Choroid plexus epithelial cell (primary cell): ENCODE measurements around the gene TRIM44.

Experiments used
- DNase-seq: peaks from one replicate; pipeline ENCODE4 v3.0.0-alpha.2; 2010; ENCODE audit warnings: low read depth
- H3K4me3 ChIP-seq: 2 replicates; pipeline ENCODE4 v1.5.1; 2011; ENCODE audit warnings: low read depth, mild to moderate bottlenecking, control low read depth, low read length, moderate library complexity
- CTCF ChIP-seq: conservative IDR thresholded peaks from 2 replicates; pipeline ENCODE4 v1.5.1; 2011; ENCODE audit warnings: low read depth, mild to moderate bottlenecking, control low read depth, inconsistent platforms, low read length, moderate library complexity

The TRIM44 gene

GRCh38 chr11:35850191-35850590 lies 187.6 kb downstream of the TRIM44 start:
- no peak overlapping the region for H3K4me3 ChIP-seq
- TF ChIP-seq CTCF = no peak
- DNase-seq = no peak

- H3K4me3 ChIP-seq = no peak overlapping the region
- DNase-seq = no peak
- TF ChIP-seq CTCF = no peak
Observed at GRCh38 chr11:35851342-35851741, 188.8 kb downstream of the TRIM44 start.

- H3K4me3 ChIP-seq = no peak overlapping the region
- peak; percentile 16 for TF ChIP-seq CTCF
- DNase-seq = peak; percentile 14
Observed at GRCh38 chr11:35852056-35852455, 189.5 kb downstream of the TRIM44 start.

GRCh38 chr11:35853971-35854370 lies 191.4 kb downstream of the TRIM44 start:
- DNase-seq = no peak
- no peak overlapping the region for H3K4me3 ChIP-seq
- TF ChIP-seq CTCF = no peak

- H3K4me3 ChIP-seq = no peak overlapping the region
- no peak for TF ChIP-seq CTCF
- DNase-seq = no peak
Observed at GRCh38 chr11:35855671-35856070, 193.1 kb downstream of the TRIM44 start.

- no peak for TF ChIP-seq CTCF
- DNase-seq = no peak
- no peak overlapping the region for H3K4me3 ChIP-seq
Observed at GRCh38 chr11:35856259-35856658, 193.7 kb downstream of the TRIM44 start.

- TF ChIP-seq CTCF = no peak
- DNase-seq = no peak
- no peak overlapping the region for H3K4me3 ChIP-seq
Observed at GRCh38 chr11:35856756-35857155, 194.2 kb downstream of the TRIM44 start.
